PC-3 (cell line): ENCODE measurements around the gene PPA1. TPM values are rescaled to one million over a fixed set of nuclear protein-coding genes. Genes with fewer than 3 reads are reported as not detected.
A peak's percentile ranks its signal among the peaks of the same experiment; 100 is the strongest.

ENCODE experiments used
- ATAC-seq: fragments of 200-7000 bp; cut with Tn5 transposase; 2 replicates; pipeline ENCODE4 v1.9.1; 2020; ENCODE audit warnings: mild to moderate bottlenecking, moderate library complexity
- BruUV-seq: library from RNA; stranded (reverse); fragments of 400-500 nt; replicated peaks from 2 replicates; lab custom pipeline; 2021; lab: Mats Ljungman, UMichigan
- CTCF ChIA-PET: fragments of 300-600 bp; sonication (Branson Sonifier 250); formaldehyde crosslinking; loops from one replicate; lab custom pipeline; 2022; ENCODE audit warnings: antibody characterized with exemption; lab: Charles Lee
- POLR2A ChIA-PET: fragments of 300-600 bp; sonication (Branson Sonifier 250); formaldehyde crosslinking; loops from one replicate; lab custom pipeline; 2022; ENCODE audit warnings: antibody characterized with exemption; ENCODE audit not compliant: unreplicated experiment; lab: Charles Lee
- DNase-seq: peaks from one replicate; pipeline ENCODE4 v3.0.0-alpha.2; 2015
- H2AFZ ChIP-seq: fragments of 300-600 bp; sonication (generic); 2 replicates; pipeline ENCODE4 v1.6.0; 2016; ENCODE audit warnings: antibody characterized with exemption, low read length
- H3F3A ChIP-seq: fragments of 300-600 bp; sonication (generic); one replicate; pipeline ENCODE4 v1.6.0; 2017; ENCODE audit warnings: antibody characterized with exemption, low read length, control low read depth, mild to moderate bottlenecking; ENCODE audit not compliant: unreplicated experiment
- H3K27ac ChIP-seq: fragments of 300-600 bp; sonication (generic); 2 replicates; pipeline ENCODE4 v1.5.1; 2016; ENCODE audit warnings: mild to moderate bottlenecking, low read length
- H3K27me3 ChIP-seq: fragments of 300-600 bp; sonication (generic); 2 replicates; pipeline ENCODE4 v1.6.1; 2016; ENCODE audit warnings: low read length, mixed read lengths
- H3K36me3 ChIP-seq: fragments of 300-600 bp; sonication (generic); 2 replicates; pipeline ENCODE4 v1.6.1; 2016; ENCODE audit warnings: low read depth, mixed run types, low read length, mixed read lengths
- H3K4me1 ChIP-seq: fragments of 300-600 bp; sonication (generic); 2 replicates; pipeline ENCODE4 v1.5.1; 2016; ENCODE audit warnings: low read length; ENCODE audit not compliant: insufficient read depth
- H3K4me2 ChIP-seq: fragments of 300-600 bp; sonication (generic); 2 replicates; pipeline ENCODE4 v1.6.0; 2016; ENCODE audit warnings: low read length
- H3K4me3 ChIP-seq: fragments of 300-600 bp; sonication (generic); 2 replicates; pipeline ENCODE4 v1.5.1; 2016; ENCODE audit warnings: mild to moderate bottlenecking, low read length, mixed read lengths
- H3K79me2 ChIP-seq: fragments of 300-600 bp; sonication (generic); 2 replicates; pipeline ENCODE4 v1.6.1; 2017; ENCODE audit warnings: low read length, mixed read lengths
- H3K9ac ChIP-seq: fragments of 300-600 bp; sonication (generic); 2 replicates; pipeline ENCODE4 v1.6.0; 2016; ENCODE audit warnings: mild to moderate bottlenecking, low read length
- H3K9me2 ChIP-seq: fragments of 300-600 bp; sonication (generic); replicated peaks from 2 replicates; pipeline ENCODE4 v1.6.1; 2016; ENCODE audit warnings: mixed run types, low read length, mixed read lengths
- H3K9me3 ChIP-seq: fragments of 300-600 bp; sonication (generic); 2 replicates; pipeline ENCODE4 v1.6.1; 2016; ENCODE audit warnings: low read length, mixed read lengths
- H4K20me1 ChIP-seq: fragments of 300-600 bp; sonication (generic); 2 replicates; pipeline ENCODE4 v1.6.1; 2016; ENCODE audit warnings: low read length, mixed read lengths
- EZH2 ChIP-seq: fragments of 300-600 bp; sonication (generic); IDR thresholded peaks from one replicate; pipeline ENCODE4 v1.6.1; 2017; ENCODE audit warnings: antibody characterized with exemption, mild to moderate bottlenecking, low read length; ENCODE audit not compliant: unreplicated experiment
- EZH2phosphoT487 ChIP-seq: fragments of 300-600 bp; sonication (generic); IDR thresholded peaks from 2 replicates; pipeline ENCODE4 v1.6.1; 2018; ENCODE audit warnings: mild to moderate bottlenecking, antibody characterized with exemption, low read length, borderline replicate concordance
- intact Hi-C: fragments of 100-400 bp; cut with micrococcal nuclease; formaldehyde crosslinking; loops from 2 replicates; pipeline ENCODE4 v1.9.0; 2023
- total RNA-seq: library from RNA; depleted of rRNA; stranded (reverse); fragments of >200 nt; gene quantifications from 2 replicates; pipeline ENCODE4 v1.2.3, GENCODE V29; 2014
- TF ChIP-seq, protein P1 (sequence below): fragments of 300-600 bp; sonication (generic); conservative IDR thresholded peaks from 2 replicates; pipeline ENCODE4 v1.5.1; 2017; ENCODE audit warnings: antibody characterized with exemption, low read depth, mild to moderate bottlenecking, low read length

Gene PPA1
- total RNA-seq, 1 experiment from 2014 or later: 440 TPM

DNA sequence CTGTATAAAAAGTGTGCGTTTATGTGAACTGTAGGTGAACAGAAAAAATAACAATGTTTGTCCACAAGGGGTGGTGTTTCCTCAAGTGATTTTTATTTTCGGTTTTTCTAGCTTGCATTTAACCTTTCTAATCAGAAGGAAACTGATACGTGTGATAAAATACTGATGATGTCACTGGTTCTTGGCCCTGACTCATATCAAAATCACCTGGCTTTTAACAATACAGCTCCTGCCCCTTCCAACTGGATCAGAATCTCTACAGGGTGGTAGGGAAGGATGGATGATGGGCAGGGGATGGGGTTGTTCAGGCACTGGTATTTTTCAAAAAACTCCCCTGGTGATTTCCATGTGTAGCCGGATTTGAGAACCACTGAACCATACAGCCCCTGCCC, 39.7 kb upstream of the PPA1 start:
- TF ChIP-seq EZH2phosphoT487 (no peak), EZH2 (no peak)
- TF ChIP-seq, protein P1, sequence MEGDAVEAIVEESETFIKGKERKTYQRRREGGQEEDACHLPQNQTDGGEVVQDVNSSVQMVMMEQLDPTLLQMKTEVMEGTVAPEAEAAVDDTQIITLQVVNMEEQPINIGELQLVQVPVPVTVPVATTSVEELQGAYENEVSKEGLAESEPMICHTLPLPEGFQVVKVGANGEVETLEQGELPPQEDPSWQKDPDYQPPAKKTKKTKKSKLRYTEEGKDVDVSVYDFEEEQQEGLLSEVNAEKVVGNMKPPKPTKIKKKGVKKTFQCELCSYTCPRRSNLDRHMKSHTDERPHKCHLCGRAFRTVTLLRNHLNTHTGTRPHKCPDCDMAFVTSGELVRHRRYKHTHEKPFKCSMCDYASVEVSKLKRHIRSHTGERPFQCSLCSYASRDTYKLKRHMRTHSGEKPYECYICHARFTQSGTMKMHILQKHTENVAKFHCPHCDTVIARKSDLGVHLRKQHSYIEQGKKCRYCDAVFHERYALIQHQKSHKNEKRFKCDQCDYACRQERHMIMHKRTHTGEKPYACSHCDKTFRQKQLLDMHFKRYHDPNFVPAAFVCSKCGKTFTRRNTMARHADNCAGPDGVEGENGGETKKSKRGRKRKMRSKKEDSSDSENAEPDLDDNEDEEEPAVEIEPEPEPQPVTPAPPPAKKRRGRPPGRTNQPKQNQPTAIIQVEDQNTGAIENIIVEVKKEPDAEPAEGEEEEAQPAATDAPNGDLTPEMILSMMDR: peak; percentile 90
- ATAC-seq: peak; percentile 78
- POLR2A ChIA-PET: interaction anchor here (0.6 kb wide), 1 partner anchor 51 kb away, joined by 3 read pairs; no protein-coding TSS in a partner anchor

DNA sequence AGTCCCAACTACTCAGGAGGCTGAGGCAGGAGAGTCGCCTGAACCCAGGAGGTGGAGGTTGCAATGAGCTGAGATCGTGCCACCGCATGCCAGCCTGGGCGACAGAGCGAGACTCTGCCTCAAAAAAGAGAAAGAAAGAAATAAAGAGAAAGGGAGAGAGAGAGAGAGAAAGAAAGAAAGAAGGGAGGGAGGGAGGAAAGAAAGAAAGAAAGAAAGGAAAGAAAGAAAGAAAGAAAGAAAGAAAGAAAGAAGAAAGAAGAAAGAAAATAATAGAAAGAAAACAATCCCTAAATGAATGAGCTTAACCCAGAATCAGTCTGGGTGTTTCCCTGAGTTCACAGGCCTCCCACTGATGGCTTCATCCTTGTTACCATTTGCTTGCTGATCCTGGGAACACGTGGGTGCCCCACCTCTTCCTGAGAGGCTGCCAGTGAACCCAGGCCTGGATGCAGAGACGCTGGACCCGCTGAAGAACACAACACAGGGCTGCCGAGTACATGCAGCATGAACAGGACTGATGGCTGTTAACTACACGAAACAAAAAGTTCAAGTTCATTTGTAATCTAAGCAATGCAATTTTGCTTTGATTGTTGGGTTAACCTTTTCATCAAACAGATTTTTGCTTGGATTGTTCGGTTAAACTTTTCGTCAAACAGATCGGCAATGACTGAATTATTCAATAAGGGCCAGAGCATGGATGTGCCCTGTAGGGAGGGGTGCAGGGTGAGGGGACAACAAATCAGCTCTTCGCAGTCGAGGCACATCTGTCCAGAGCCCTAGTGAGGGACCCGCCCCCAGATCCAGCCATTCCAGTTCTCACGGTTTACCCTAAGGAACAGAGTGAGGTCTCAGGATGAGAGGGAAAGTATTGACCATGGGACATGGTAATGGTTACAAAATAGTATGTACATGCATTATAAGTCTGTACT, 39.0 kb upstream of the PPA1 start:
- ChIA-PET CTCF (interaction anchor here (1.0 to 2.3 kb wide), 5 partner anchors 39 to 116 kb away, joined by 3 to 17 read pairs (median 8); partner anchors contain the start of gene PPA1), POLR2A (interaction anchor here (0.7 kb wide), 1 partner anchor 10 kb away, joined by 7 read pairs; no protein-coding TSS in a partner anchor)
- Histone ChIP-seq H2AFZ (no peak overlapping the region), H4K20me1 (no peaks in the 10 kb centered on the region), H3K9ac (no peak overlapping the region), H3K27ac (no peak overlapping the region), H3K9me3 (no peaks in the 10 kb centered on the region), H3K4me1 (peaks cover 8% of the 10 kb centered on the region), H3F3A (no peaks in the 10 kb centered on the region), H3K79me2 (no peaks in the 10 kb centered on the region), H3K36me3 (no peaks in the 10 kb centered on the region), H3K27me3 (no peaks in the 10 kb centered on the region), H3K9me2 (no peaks in the 10 kb centered on the region), H3K4me2 (no peak overlapping the region), H3K4me3 (no peak overlapping the region)
- TF ChIP-seq, protein P1: no peak
- DNase-seq: no peak
- BruUV-seq: no TSS peak
- peak; percentile 17; the same call in 1 of the 2 replicates for ATAC-seq
- intact Hi-C loops: loop anchor here (2.0 to 5.0 kb wide), 2 partner anchors 49 to 60 kb away; no protein-coding TSS in a partner anchor

More for the DNA sequence above, 39.7 kb upstream of the PPA1 start:
- H4K20me1 ChIP-seq: no peaks in the 10 kb centered on the region
- H2AFZ ChIP-seq: peak overlapping the region; percentile 31; the same call in 1 of the 2 replicates
- H3K4me2 ChIP-seq: peak overlapping the region; percentile 58
- BruUV-seq: no TSS peak
- DNase-seq: peak; percentile 69
- no peaks in the 10 kb centered on the region for H3K9me3 ChIP-seq
- H3K27me3 ChIP-seq: no peaks in the 10 kb centered on the region
- intact Hi-C loops: loop anchor here (1.0 to 5.0 kb wide), 4 partner anchors 50 to 114 kb away; no protein-coding TSS in a partner anchor
- H3K79me2 ChIP-seq: no peaks in the 10 kb centered on the region
- CTCF ChIA-PET: interaction anchor here (0.6 to 2.3 kb wide), 6 partner anchors 40 to 132 kb away, joined by 3 to 17 read pairs (median 6); partner anchors contain the start of gene PPA1
- H3K4me1 ChIP-seq: peaks cover 2% of the 10 kb centered on the region; the same call in 1 of the 2 replicates
- H3K9ac ChIP-seq: no peak overlapping the region
- H3K9me2 ChIP-seq: no peaks in the 10 kb centered on the region
- H3K4me3 ChIP-seq: peak overlapping the region; percentile 32; the same call in 1 of the 2 replicates
- no peaks in the 10 kb centered on the region for H3F3A ChIP-seq
- H3K36me3 ChIP-seq: no peaks in the 10 kb centered on the region
- H3K27ac ChIP-seq: no peak overlapping the region
